Stimulated activated naive CD8-positive, alpha-beta T cell treated with anti-CD3 and anti-CD28 coated beads, Interleukin-15, Interleukin-2, amounts not matched to agents 100 ng/mL and 50 ng/mL, for 24 hours (primary cell): ENCODE results near the gene NDNF.

Source experiments
- H3K27ac Mint-ChIP-seq: one replicate; pipeline ENCODE4 v1.8.0; 2021; ENCODE audit warnings: mild to moderate bottlenecking, mixed read lengths
- H3K27me3 Mint-ChIP-seq: one replicate; pipeline ENCODE4 v1.8.0; 2021; ENCODE audit warnings: mixed read lengths
- H3K36me3 Mint-ChIP-seq: one replicate; pipeline ENCODE4 v1.8.0; 2021; ENCODE audit warnings: low read depth, mixed read lengths
- H3K4me1 Mint-ChIP-seq: one replicate; pipeline ENCODE4 v1.8.0; 2021; ENCODE audit warnings: low read depth, mixed read lengths
- H3K4me3 Mint-ChIP-seq: one replicate; pipeline ENCODE4 v1.8.0; 2021; ENCODE audit warnings: mild to moderate bottlenecking, mixed read lengths
- H3K9me3 Mint-ChIP-seq: one replicate; pipeline ENCODE4 v1.8.0; 2021; ENCODE audit warnings: mixed read lengths

The NDNF gene

DNA sequence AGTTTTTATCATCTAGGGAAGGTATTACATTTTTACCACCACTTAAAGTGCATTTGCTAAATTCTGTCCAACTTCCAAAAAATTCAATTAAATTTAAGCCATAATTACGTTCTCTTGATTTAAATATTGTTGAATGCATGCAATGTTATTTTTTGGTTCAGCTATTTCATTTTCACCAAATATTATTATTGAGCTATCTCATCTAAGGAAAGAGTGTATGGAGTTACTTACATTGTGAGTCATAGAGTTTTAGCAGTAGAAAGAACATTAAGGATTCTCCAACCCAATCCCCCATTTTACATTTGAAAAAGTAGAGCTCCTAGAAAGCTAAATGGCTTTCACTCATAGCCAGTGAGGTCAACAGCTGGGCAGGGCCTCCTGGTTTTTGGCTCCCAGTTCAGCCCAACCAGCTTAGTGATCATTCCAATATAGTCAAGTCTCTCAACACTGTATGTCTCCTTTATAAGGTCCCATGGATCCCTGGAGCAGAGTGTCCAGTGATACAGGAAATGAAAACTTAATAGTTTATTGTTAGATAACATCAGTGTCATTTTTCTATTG lies 60.5 kb downstream of the NDNF start:
- H3K27ac Mint-ChIP-seq, result no peak overlapping the region
- H3K4me1 Mint-ChIP-seq, result peaks cover 47% of the 10 kb centered on the region
- H3K27me3 Mint-ChIP-seq, result no peaks in the 10 kb centered on the region
- no peak overlapping the region for H3K4me3 Mint-ChIP-seq
- H3K9me3 Mint-ChIP-seq, result no peaks in the 10 kb centered on the region
- no peaks in the 10 kb centered on the region for H3K36me3 Mint-ChIP-seq

DNA sequence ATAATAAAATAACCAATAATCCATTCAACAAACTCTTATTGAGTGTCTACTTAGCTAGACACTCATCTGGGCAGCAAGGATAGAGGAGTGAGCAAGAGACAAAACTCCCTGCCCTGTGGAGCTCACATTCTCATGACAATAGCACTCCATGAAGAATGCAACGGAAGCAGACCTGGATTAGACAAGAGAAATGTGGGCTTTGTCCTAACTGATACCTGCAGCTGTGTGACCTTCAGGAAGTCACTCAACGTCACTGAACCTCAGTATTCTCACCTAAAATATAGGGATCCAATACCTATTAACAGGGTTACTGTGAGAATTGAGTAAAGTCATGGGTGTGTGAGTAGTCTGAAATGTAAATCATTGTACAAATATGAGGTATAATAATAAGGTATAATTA lies 61.2 kb downstream of the NDNF start:
- no peak overlapping the region for H3K27ac Mint-ChIP-seq
- no peaks in the 10 kb centered on the region for H3K9me3 Mint-ChIP-seq
- peaks cover 52% of the 10 kb centered on the region for H3K4me1 Mint-ChIP-seq
- H3K4me3 Mint-ChIP-seq, result no peak overlapping the region
- H3K27me3 Mint-ChIP-seq, result no peaks in the 10 kb centered on the region
- H3K36me3 Mint-ChIP-seq, result no peaks in the 10 kb centered on the region

DNA sequence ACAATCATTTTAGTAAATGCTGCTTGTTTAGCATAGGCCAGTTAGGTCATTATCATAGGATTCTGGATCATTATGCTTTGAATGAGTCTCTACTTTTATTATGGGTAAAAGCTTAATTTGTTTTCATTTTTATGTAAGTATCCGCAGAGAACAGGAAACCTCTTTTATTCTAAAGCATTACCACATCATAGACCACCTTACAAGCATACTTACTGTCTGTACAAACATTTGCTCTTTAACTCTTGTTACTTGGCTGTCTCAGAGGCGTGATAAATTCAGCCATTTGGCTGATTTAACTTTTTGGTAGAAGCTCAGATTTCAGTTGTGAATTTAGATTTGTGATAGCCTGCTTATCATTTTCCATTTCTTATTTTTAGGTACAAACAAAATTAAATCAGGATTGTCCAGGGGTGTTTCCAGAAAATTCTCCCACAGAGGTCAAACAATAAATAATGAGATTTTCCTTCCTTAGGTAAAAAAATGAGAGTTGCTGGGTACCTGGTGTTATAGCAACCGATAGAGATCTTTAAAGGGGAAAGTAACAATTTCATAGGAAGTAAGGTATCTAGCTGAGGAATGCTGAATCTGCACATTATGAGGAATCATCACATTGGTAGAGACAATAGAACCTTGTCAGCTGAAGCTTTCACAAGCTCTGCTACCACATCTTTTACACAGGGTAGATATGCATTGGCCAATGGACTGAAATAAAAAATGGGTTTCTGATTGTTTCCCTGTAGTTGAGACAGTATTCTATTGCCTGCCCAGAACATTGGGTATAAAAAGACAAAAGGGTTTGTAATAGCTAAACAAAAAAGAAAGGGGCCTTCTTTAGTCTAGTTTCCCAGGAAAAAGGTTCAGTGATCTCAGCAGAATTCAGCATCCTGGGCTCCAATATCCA lies 62.5 kb downstream of the NDNF start:
- H3K27ac Mint-ChIP-seq, result no peak overlapping the region
- H3K4me1 Mint-ChIP-seq, result peaks cover 57% of the 10 kb centered on the region
- H3K9me3 Mint-ChIP-seq, result no peaks in the 10 kb centered on the region
- no peaks in the 10 kb centered on the region for H3K27me3 Mint-ChIP-seq
- H3K4me3 Mint-ChIP-seq, result no peak overlapping the region
- no peaks in the 10 kb centered on the region for H3K36me3 Mint-ChIP-seq

DNA sequence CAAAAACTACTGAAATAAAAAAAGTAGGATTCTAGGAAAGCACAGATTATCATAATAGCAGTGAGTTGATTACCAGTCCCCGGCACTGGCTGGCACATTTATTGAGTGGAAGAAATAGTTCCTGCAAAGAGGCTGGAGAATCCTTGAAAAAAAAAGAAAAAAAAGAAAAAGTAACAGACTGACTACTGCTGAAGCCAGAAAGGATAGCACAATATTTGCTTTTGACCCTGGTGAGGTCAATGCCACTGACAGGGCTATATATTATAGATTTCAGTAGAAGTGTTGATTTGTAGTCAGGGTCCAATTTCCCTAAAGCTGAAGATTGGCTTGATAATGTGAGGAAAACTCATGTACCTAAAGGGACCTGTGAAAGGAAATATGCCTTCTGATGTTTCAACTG lies 64.7 kb downstream of the NDNF start:
- Mint-ChIP-seq H3K9me3 (no peaks in the 10 kb centered on the region), H3K27ac (no peak overlapping the region), H3K36me3 (no peaks in the 10 kb centered on the region), H3K4me1 (peaks cover 46% of the 10 kb centered on the region), H3K4me3 (no peak overlapping the region), H3K27me3 (no peaks in the 10 kb centered on the region)

DNA sequence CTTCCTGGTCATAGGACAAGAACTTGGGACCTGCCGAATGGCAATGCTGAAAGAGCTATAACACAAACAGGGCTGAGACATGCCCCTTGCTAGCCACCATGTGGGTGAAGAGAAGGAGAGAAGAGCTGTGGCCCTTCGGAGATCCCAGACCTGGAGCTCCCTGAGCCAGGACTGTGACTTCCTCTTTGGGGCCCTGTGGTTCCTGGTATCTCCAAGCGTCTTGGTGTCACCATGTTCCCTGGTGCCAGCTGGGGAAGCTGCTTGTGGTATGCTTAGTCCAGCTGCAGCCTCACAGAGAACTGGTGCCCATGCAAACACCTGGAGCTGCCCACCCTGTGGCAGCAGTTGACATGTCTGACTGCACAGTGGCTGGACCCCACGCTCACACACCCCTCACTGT lies 68.5 kb downstream of the NDNF start:
- H3K4me1 Mint-ChIP-seq, result peaks cover 20% of the 10 kb centered on the region
- H3K9me3 Mint-ChIP-seq, result peaks cover 7% of the 10 kb centered on the region
- no peaks in the 10 kb centered on the region for H3K27me3 Mint-ChIP-seq
- H3K36me3 Mint-ChIP-seq, result no peaks in the 10 kb centered on the region
- H3K27ac Mint-ChIP-seq, result no peak overlapping the region
- H3K4me3 Mint-ChIP-seq, result no peak overlapping the region

DNA sequence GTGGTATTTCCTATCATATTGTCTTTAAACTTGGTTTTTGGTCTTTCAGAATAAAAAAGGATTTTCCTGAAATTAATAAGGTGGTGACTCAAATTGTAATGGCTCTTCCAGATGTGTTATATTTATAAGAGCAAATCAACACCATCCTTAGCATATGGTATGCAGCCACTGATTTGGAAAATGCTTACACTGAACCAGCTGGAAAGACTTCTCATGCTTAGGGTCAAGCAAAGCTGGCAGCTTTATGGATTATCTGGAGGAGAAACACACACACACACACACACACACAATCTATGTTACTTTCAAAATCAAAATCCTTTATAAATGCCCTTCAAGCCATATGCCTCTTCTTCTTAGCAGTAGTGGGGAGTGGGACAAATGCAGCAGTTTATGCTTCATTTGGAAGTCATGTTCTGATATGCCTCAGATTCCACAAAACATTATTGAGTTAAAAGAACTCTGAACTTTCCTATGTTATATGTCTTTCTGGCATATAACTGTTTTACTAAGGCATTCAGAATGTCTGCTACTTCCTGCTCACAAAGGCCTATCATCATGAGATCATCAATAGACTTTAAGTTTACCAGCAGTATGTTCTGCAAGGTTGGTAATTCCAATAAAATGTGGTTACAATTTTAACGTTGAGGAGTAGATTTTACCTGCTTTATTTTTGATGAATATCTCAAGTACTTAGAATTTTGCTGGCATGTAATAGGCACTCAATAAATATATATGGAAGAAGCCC lies 76.9 kb downstream of the NDNF start:
- Mint-ChIP-seq H3K27ac (no peak overlapping the region), H3K4me3 (no peak overlapping the region), H3K27me3 (no peaks in the 10 kb centered on the region), H3K9me3 (peaks cover 8% of the 10 kb centered on the region), H3K4me1 (peaks cover 10% of the 10 kb centered on the region), H3K36me3 (no peaks in the 10 kb centered on the region)

DNA sequence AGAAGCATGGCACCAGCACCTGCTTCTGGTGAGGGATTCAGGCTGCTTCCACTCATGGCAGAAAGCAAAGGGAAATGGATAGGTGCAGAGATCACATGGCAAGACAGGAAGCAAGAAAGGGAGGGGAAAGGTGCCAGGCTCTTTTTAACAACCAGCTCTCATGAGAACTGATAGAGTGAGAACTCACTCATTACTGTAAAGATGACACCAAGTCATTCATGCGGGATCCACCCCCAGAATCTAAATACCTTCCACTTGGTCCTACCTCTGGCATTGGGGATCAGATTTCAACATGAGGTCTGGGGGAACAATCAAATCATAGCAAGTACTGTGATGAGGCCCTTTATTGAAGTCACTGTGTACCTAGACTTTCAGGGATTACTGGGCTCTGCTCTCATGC lies 77.8 kb downstream of the NDNF start:
- no peak overlapping the region for H3K27ac Mint-ChIP-seq
- peaks cover 10% of the 10 kb centered on the region for H3K4me1 Mint-ChIP-seq
- H3K4me3 Mint-ChIP-seq, result no peak overlapping the region
- H3K9me3 Mint-ChIP-seq, result peaks cover 4% of the 10 kb centered on the region
- no peaks in the 10 kb centered on the region for H3K27me3 Mint-ChIP-seq
- H3K36me3 Mint-ChIP-seq, result no peaks in the 10 kb centered on the region

DNA sequence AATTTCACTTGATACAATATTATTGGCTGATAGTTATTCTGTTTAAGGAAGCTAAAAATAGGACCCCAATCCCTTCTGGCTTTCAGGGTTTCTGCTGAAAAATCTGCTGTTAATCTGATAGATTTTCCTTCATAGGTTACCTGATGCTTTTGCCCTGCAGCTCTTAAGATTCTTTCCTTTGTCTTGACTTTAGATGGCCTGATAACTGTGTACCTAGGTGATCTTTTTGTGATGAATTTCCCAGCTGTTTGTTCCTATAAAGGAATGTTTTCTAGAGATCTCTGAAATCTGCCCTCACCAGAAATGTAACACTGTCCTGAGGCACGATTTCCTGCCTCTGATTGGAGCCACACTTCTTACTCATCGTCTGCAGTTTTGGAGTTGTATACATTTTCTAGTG lies 80.5 kb downstream of the NDNF start:
- no peaks in the 10 kb centered on the region for H3K36me3 Mint-ChIP-seq
- H3K4me3 Mint-ChIP-seq, result no peak overlapping the region
- peaks cover 10% of the 10 kb centered on the region for H3K4me1 Mint-ChIP-seq
- H3K27me3 Mint-ChIP-seq, result no peaks in the 10 kb centered on the region
- H3K9me3 Mint-ChIP-seq, result no peaks in the 10 kb centered on the region
- no peak overlapping the region for H3K27ac Mint-ChIP-seq

DNA sequence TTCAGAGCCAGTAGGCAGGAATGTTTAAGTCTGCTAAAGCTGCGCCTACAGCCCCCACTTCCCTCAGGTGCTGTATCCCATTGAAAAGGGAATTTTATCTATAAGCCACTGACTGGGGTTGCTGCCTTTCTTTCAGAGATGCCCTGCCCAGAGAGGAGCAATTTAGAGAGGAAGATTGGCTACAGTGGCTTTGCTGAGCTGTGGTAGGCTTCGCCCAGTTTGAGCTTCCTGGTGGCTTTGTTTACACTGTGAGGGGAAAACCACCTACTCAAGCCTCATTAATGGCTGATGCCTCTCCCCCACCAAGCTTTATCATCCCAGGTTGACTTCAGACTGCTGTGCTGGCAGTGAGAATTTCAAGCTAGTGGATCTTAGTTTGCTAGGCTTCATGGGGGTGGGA lies 82.1 kb downstream of the NDNF start:
- H3K9me3 Mint-ChIP-seq, result no peaks in the 10 kb centered on the region
- no peaks in the 10 kb centered on the region for H3K36me3 Mint-ChIP-seq
- H3K27me3 Mint-ChIP-seq, result no peaks in the 10 kb centered on the region
- H3K4me3 Mint-ChIP-seq, result no peak overlapping the region
- H3K4me1 Mint-ChIP-seq, result peaks cover 5% of the 10 kb centered on the region
- no peak overlapping the region for H3K27ac Mint-ChIP-seq
